HL-60/S4 treated with retinoic acid at 250 ng/mL for 4 days and 3 days (cell line): ENCODE results near the gene PRAMEF1.
"Not testable (repeated sequence)": the region's sequence is repeated elsewhere in the genome, so short reads cannot be mapped to it uniquely, and the experiment has no call there.

Source experiments
- in situ Hi-C: fragments of 300-500 bp; cut with MboI; formaldehyde crosslinking; loops from 2 replicates; pipeline ENCODE4 v1.7.0; 2022; ENCODE audit warnings: low sequenced_read_pairs

Gene PRAMEF1, protein sequence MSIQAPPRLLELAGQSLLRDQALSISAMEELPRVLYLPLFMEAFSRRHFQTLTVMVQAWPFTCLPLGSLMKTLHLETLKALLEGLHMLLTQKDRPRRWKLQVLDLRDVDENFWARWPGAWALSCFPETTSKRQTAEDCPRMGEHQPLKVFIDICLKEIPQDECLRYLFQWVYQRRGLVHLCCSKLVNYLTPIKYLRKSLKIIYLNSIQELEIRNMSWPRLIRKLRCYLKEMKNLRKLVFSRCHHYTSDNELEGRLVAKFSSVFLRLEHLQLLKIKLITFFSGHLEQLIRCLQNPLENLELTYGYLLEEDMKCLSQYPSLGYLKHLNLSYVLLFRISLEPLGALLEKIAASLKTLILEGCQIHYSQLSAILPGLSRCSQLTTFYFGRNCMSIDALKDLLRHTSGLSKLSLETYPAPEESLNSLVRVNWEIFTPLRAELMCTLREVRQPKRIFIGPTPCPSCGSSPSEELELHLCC

GRCh38 chr1:12791097-12791496, at the start of gene PRAMEF1:
TSS of gene PRAMEF1 (plus strand) at chr1:12791397. CDS start at chr1:12793228, 1,831 bp downstream.
- in situ Hi-C loops, result not testable (repeated sequence)

GRCh38 chr1:12741946-12742345, 49.3 kb upstream of the PRAMEF1 start:
- in situ Hi-C loops, result no loop called here

GRCh38 chr1:12745126-12745991, 45.8 kb upstream of the PRAMEF1 start:
- in situ Hi-C loops, result no loop called here

DNA sequence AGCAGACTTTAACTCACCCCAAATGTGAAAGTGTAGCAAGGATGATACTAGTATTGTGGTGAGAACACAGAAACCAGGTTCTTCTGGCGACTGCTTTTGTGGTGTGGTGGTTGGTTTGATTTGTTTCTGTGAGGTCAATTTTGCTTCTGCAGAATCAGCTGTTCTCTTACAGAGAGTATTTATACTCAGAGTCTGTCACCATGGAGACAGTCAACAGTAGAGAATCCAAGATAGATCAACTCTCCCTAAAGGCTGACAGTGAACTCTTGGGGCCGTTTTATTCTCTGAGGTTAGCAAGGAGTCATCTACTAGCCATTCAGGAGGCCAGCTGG, 45.2 kb upstream of the PRAMEF1 start, which contains the start of gene CFAP107:
Gene CFAP107, plus strand, starts transcription at position 209 of the 332 bp plus-strand sequence. CDS start 231 bp downstream, outside the sequence.
- in situ Hi-C loops, result no loop called here

DNA sequence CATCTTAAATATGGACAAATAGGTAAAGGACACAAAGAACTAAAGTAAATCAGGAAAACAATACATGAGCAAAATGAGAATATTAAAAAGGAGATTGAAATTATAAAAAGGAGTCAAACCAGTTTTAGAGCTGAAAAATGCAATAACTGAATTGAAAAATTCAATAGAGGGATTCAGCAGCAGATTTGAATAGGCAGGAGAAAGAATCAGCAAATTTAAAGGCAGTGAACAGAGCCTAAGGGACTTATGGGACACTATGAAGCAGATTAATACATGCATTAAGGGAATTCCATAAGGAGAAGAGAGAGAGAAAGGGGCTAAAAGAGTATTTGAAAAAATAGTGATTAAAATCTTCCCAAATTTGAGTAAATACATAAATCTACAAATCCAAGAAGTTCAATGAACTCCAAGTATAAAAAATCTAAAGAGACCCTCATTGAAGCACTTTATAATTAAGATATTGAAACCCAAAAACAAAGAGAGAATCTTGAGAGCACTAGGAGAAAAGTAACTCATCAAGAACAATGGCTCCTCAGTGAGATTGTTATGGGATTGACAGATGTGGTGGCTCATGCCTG, 42.3 kb upstream of the PRAMEF1 start:
- in situ Hi-C loops, result no loop called here

- in situ Hi-C loops, result no loop called here
Measured at GRCh38 chr1:12754738-12755137, 36.5 kb upstream of the PRAMEF1 start.

GRCh38 chr1:12756273-12756672, 34.9 kb upstream of the PRAMEF1 start:
- in situ Hi-C loops, result no loop called here

- in situ Hi-C loops, result no loop called here
Measured at GRCh38 chr1:12756768-12757413, 34.3 kb upstream of the PRAMEF1 start.

DNA sequence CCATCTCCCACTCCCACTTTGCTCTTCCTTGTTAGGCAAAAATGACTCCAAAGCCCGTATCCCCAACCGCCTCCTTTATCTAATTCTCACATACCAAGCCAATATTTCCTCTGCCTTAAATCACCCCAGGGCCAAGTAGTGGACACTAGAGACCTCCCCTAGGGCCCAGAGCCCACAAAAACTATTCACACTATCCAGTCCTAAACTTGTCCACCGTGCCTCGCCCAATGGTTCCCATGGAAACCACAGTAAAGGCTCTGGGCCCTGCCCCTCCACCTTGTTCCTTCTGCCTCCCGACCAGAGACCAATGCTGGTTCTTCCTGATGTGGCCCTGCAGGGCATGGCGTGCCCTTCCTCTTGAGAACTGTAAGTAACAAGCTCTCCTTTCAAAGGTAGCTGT, 33.4 kb upstream of the PRAMEF1 start:
- in situ Hi-C loops, result no loop called here

- in situ Hi-C loops, result no loop called here
Measured at GRCh38 chr1:12760256-12760795, 30.9 kb upstream of the PRAMEF1 start.

DNA sequence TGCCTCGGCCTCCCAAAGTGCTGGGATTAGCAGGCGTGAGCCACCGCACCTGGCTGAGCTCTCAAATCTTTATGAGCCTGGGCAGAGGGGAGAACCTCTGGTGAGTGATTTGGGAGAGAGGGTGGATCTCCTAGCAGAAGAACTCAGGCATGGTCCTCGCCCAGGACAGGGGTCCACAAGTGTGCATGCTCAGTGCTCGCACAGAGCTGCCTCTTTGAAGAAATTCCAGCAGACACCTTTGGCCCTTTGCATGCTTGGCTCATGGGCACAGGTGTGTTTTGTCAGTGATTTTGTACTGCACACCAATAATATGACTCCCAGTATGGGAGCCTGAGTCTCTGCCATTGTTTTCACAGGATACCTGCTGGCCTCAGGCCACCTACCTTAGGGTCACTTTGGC, 29.4 kb upstream of the PRAMEF1 start:
- in situ Hi-C loops, result no loop called here

DNA sequence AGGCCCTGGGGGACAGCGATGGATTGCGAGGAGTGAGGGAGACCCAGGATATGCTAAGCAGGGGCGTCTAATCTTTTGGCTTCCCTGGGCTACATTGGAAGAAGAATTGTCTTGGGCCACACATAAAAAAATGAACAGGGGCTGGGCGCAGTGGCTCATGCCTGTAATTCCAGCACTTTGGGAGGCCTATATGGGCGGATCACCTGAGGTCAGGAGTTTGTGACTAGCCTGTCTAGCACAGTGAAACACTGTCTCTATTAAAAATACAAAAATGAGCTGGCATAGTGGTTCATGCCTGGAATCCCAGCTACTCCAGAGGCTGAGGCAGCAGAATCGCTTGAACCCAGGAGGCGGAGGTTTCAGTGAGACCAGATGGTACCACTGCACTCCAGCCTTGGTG, 28.4 kb upstream of the PRAMEF1 start:
- in situ Hi-C loops, result no loop called here

DNA sequence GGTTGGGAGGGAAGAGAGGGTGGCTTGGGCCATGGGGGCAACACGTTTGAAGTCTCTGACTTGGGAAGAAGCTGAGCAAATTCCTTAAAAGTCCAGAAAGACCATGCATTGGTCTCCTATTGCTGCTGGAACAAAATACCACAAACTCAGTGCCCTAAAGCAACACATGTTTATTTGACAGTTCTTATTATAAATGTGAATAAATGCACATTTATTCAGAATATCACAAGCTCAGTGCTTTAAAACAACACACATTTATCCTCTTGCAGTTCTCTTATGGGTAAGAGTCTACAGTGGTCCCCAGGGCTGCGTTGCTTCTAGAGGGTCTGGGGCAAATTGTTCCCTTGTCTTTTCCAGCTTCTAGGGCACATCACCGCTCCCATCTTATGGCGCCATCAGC, 27.7 kb upstream of the PRAMEF1 start:
- in situ Hi-C loops, result no loop called here

- in situ Hi-C loops, result no loop called here
Measured at GRCh38 chr1:12764016-12764415, 27.2 kb upstream of the PRAMEF1 start.

- in situ Hi-C loops, result no loop called here
Measured at GRCh38 chr1:12769031-12769430, 22.2 kb upstream of the PRAMEF1 start.

- in situ Hi-C loops, result no loop called here
Measured at GRCh38 chr1:12769976-12770505, 21.2 kb upstream of the PRAMEF1 start.

- in situ Hi-C loops, result no loop called here
Measured at GRCh38 chr1:12770620-12771019, 20.6 kb upstream of the PRAMEF1 start.

DNA sequence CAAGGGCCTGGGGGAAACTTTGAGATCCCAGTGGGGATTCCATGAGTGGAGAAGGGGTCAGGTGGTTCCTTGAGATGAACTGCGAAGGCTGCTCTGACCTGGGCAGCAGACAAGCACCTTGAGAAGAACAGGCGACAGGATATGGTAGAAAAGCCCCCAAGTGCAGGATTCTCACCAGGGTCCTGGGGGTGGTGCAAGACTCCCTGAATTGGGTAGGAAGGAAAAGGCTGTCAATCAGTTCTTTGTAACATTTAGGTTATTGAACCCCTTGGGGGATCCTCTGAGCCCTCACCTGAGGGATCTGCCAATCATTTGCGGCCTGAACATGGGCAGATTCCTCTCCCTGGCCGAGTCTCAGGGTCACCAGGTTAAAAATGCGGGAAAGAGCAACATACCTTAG, 20.0 kb upstream of the PRAMEF1 start:
- in situ Hi-C loops, result no loop called here

DNA sequence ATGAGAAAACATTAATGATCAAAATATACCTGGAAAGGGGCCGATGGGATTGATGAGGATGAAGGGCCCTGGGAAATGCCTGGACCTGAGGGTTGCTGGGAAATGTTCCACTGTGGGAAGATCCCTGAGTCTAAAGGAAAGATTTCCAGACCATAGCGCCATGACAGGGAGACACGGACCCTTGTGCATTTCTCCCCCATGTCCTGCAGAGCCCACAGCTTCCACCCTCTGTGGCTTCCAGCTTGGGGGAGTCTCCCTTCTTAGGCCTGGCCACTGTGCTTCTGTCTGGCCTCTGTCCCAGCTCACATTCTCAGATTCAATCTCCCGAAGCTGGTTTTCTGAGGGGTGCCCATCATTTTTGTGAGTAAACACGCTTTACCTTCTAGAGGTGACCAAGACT, 18.7 kb upstream of the PRAMEF1 start:
- in situ Hi-C loops, result no loop called here

GRCh38 chr1:12773438-12773837, 17.8 kb upstream of the PRAMEF1 start, which contains the start of gene PRAMEF12:
TSS of gene PRAMEF12 (plus strand) at chr1:12773738. CDS start at chr1:12774868, 1,130 bp downstream.
- in situ Hi-C loops, result no loop called here
